ENCODE data around the gene S100A6.

- TF ChIP-seq EZH2 (IDR thresholded peaks at IDR 0.05; ENCODE audit: borderline replicate concordance, insufficient read depth, low read length, poor library complexity, severe bottlenecking), result no peak
- TF ChIP-seq, protein P1, sequence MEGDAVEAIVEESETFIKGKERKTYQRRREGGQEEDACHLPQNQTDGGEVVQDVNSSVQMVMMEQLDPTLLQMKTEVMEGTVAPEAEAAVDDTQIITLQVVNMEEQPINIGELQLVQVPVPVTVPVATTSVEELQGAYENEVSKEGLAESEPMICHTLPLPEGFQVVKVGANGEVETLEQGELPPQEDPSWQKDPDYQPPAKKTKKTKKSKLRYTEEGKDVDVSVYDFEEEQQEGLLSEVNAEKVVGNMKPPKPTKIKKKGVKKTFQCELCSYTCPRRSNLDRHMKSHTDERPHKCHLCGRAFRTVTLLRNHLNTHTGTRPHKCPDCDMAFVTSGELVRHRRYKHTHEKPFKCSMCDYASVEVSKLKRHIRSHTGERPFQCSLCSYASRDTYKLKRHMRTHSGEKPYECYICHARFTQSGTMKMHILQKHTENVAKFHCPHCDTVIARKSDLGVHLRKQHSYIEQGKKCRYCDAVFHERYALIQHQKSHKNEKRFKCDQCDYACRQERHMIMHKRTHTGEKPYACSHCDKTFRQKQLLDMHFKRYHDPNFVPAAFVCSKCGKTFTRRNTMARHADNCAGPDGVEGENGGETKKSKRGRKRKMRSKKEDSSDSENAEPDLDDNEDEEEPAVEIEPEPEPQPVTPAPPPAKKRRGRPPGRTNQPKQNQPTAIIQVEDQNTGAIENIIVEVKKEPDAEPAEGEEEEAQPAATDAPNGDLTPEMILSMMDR (IDR thresholded peaks at IDR 0.05; ENCODE audit: poor library complexity, severe bottlenecking), result no peak
- TF ChIP-seq MXI1 (conservative IDR thresholded peaks at IDR 0.05; ENCODE audit: poor library complexity, severe bottlenecking), result no peak
- TF ChIP-seq EP300 (conservative IDR thresholded peaks at IDR 0.05; ENCODE audit: poor library complexity, severe bottlenecking), result no peak
- TF ChIP-seq TAF1 (IDR thresholded peaks at IDR 0.05; ENCODE audit: low read depth), result no peak
- TF ChIP-seq, protein P2, sequence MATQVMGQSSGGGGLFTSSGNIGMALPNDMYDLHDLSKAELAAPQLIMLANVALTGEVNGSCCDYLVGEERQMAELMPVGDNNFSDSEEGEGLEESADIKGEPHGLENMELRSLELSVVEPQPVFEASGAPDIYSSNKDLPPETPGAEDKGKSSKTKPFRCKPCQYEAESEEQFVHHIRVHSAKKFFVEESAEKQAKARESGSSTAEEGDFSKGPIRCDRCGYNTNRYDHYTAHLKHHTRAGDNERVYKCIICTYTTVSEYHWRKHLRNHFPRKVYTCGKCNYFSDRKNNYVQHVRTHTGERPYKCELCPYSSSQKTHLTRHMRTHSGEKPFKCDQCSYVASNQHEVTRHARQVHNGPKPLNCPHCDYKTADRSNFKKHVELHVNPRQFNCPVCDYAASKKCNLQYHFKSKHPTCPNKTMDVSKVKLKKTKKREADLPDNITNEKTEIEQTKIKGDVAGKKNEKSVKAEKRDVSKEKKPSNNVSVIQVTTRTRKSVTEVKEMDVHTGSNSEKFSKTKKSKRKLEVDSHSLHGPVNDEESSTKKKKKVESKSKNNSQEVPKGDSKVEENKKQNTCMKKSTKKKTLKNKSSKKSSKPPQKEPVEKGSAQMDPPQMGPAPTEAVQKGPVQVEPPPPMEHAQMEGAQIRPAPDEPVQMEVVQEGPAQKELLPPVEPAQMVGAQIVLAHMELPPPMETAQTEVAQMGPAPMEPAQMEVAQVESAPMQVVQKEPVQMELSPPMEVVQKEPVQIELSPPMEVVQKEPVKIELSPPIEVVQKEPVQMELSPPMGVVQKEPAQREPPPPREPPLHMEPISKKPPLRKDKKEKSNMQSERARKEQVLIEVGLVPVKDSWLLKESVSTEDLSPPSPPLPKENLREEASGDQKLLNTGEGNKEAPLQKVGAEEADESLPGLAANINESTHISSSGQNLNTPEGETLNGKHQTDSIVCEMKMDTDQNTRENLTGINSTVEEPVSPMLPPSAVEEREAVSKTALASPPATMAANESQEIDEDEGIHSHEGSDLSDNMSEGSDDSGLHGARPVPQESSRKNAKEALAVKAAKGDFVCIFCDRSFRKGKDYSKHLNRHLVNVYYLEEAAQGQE (IDR thresholded peaks at IDR 0.05; ENCODE audit: borderline replicate concordance), result no peak
Measured at GRCh38 chr1:153535242-153536011, at the start of gene S100A6.

Measured in neural cell (in vitro differentiated cells).